Glutamatergic neuron (in vitro differentiated cells): ENCODE data around the gene KCNAB2. TPM values are rescaled to one million over a fixed set of nuclear protein-coding genes. Genes with fewer than 3 reads are reported as not detected.

ENCODE experiments used
- DNase-seq: peaks from one replicate; pipeline ENCODE4 v3.0.0; 2022
- H3K27ac Mint-ChIP-seq: one replicate; pipeline ENCODE4 v1.8.0; 2020; ENCODE audit warnings: mild to moderate bottlenecking, mixed read lengths, inconsistent platforms; ENCODE audit not compliant: unreplicated experiment
- H3K27me3 Mint-ChIP-seq: one replicate; pipeline ENCODE4 v1.8.0; 2020; ENCODE audit warnings: mild to moderate bottlenecking, moderate library complexity, mixed read lengths, inconsistent platforms; ENCODE audit not compliant: unreplicated experiment
- H3K36me3 Mint-ChIP-seq: one replicate; pipeline ENCODE4 v1.8.0; 2020; ENCODE audit warnings: mild to moderate bottlenecking, mixed read lengths, inconsistent platforms; ENCODE audit not compliant: unreplicated experiment
- H3K4me1 Mint-ChIP-seq: one replicate; pipeline ENCODE4 v1.8.0; 2020; ENCODE audit warnings: mild to moderate bottlenecking, low read depth, mixed read lengths, inconsistent platforms; ENCODE audit not compliant: unreplicated experiment
- H3K4me3 Mint-ChIP-seq: one replicate; pipeline ENCODE4 v1.8.0; 2020; ENCODE audit warnings: mild to moderate bottlenecking, mixed read lengths, inconsistent platforms; ENCODE audit not compliant: unreplicated experiment
- H3K9me3 Mint-ChIP-seq: one replicate; pipeline ENCODE4 v1.8.0; 2020; ENCODE audit warnings: mild to moderate bottlenecking, moderate library complexity, mixed read lengths, inconsistent platforms; ENCODE audit not compliant: unreplicated experiment
- CTCF ChIP-seq: fragments of 200-600 bp; sonication (generic); IDR thresholded peaks from one replicate; pipeline ENCODE4 v1.5.0; 2021; ENCODE audit not compliant: partially characterized antibody, unreplicated experiment
- total RNA-seq: library from RNA; stranded (reverse); fragmentation: NEBNext Ultra II Directional; extraction: Animal tissue kit (Norgen Biotek cat#: 25700); gene quantifications from one replicate; pipeline ENCODE4 v1.2.1, GENCODE V29; 2021; ENCODE audit not compliant: unreplicated experiment

The KCNAB2 gene
- total RNA-seq, 1 donor from 2014 or later = 20.4 TPM

GRCh38 chr1:6083801-6084446, 38.2 kb downstream of the KCNAB2 start:
- H3K36me3 Mint-ChIP-seq = no peaks in the 10 kb centered on the region
- peaks cover 2% of the 10 kb centered on the region for H3K9me3 Mint-ChIP-seq
- peaks cover 20% of the 10 kb centered on the region for H3K4me1 Mint-ChIP-seq
- TF ChIP-seq CTCF = no peak
- H3K27me3 Mint-ChIP-seq = peaks cover 8% of the 10 kb centered on the region
- peak overlapping the region; percentile 30 for H3K4me3 Mint-ChIP-seq
- H3K27ac Mint-ChIP-seq = peak overlapping the region; percentile 48
- DNase-seq = no peak

GRCh38 chr1:6084781-6085495, 39.2 kb downstream of the KCNAB2 start:
- Mint-ChIP-seq H3K27me3 (peaks cover 8% of the 10 kb centered on the region), H3K27ac (no peak overlapping the region), H3K4me3 (peak overlapping the region; percentile 41), H3K9me3 (peaks cover 2% of the 10 kb centered on the region), H3K4me1 (peaks cover 20% of the 10 kb centered on the region), H3K36me3 (no peaks in the 10 kb centered on the region)
- DNase-seq = no peak
- TF ChIP-seq CTCF = no peak

GRCh38 chr1:6085666-6086065, 40.0 kb downstream of the KCNAB2 start:
- H3K4me1 Mint-ChIP-seq = peaks cover 20% of the 10 kb centered on the region
- H3K27me3 Mint-ChIP-seq = peaks cover 8% of the 10 kb centered on the region
- H3K9me3 Mint-ChIP-seq = peaks cover 2% of the 10 kb centered on the region
- no peak for DNase-seq
- TF ChIP-seq CTCF = no peak
- no peaks in the 10 kb centered on the region for H3K36me3 Mint-ChIP-seq
- H3K27ac Mint-ChIP-seq = no peak overlapping the region
- H3K4me3 Mint-ChIP-seq = no peak overlapping the region

GRCh38 chr1:6086358-6086757, 40.7 kb downstream of the KCNAB2 start:
- Mint-ChIP-seq H3K4me3 (no peak overlapping the region), H3K27me3 (peaks cover 8% of the 10 kb centered on the region), H3K36me3 (no peaks in the 10 kb centered on the region), H3K4me1 (peaks cover 25% of the 10 kb centered on the region), H3K27ac (no peak overlapping the region), H3K9me3 (peaks cover 2% of the 10 kb centered on the region)
- TF ChIP-seq CTCF = no peak
- no peak for DNase-seq

- Mint-ChIP-seq H3K9me3 (no peaks in the 10 kb centered on the region), H3K27me3 (peaks cover 8% of the 10 kb centered on the region), H3K27ac (no peak overlapping the region), H3K36me3 (no peaks in the 10 kb centered on the region), H3K4me1 (peaks cover 25% of the 10 kb centered on the region), H3K4me3 (no peak overlapping the region)
- no peak for TF ChIP-seq CTCF
- DNase-seq = no peak
These were observed 41.2 kb downstream of the KCNAB2 start for GRCh38 chr1:6086762-6087376.
